ENCODE results near the gene EXOSC7.
"Not testable (repeated sequence)": the region's sequence is repeated elsewhere in the genome, so short reads cannot be mapped to it uniquely, and the experiment has no call there.

Gene EXOSC7

DNA sequence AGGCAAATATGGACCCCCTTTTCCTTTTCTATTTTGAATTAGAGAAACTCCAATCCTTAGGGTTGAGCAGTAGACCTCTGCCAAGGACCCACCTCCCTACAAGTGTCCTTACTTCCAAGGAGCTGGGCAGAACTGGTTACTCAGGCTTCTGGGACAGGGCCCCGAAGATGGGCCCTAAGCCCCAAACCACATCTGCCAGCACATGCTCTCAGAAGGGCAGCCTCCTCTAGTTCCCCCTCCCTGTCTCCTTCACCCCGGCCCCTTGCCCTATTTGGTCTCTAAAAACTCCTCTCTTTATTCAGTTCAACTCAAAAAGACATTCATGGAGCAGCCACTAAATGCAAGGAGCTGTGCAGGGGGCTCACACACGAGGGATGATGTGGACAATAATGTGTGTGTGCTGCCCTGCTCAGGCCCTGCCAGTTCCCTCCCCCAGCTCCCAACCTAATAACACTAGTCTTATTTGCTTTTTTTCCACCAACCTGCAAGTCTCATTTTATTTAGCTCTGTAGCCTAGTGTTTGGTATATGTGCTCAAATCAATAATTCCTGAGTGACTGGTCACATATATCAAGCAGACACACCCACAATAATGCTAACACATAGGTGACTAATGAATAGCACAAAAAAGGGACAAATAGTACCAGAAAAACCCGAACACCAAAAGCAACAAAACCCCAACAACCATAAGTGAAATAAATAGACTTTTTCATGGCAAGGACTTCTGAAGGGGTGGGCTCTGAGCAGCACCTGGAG, 12.3 kb upstream of the EXOSC7 start:
- DNase-seq: no peak

DNA sequence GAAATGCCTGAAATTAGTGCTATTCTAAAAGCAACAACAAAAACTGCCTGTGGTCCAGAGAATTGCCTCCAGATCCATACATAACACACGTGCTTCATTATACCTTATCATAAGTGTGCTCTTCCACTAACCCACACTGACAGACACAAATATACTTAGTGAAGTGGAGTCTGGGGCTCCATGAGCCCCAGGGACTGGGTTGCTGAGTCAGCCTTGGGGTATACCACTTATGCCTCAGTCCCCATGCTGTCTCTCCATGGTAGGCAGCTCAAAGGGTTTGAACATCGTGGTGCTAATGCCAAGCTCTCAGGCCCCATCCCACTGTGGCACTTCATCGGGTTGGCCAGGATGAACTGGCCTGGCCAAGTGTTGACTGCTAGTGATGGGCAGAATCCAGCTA, 10.9 kb upstream of the EXOSC7 start:
- no peak for DNase-seq

DNA sequence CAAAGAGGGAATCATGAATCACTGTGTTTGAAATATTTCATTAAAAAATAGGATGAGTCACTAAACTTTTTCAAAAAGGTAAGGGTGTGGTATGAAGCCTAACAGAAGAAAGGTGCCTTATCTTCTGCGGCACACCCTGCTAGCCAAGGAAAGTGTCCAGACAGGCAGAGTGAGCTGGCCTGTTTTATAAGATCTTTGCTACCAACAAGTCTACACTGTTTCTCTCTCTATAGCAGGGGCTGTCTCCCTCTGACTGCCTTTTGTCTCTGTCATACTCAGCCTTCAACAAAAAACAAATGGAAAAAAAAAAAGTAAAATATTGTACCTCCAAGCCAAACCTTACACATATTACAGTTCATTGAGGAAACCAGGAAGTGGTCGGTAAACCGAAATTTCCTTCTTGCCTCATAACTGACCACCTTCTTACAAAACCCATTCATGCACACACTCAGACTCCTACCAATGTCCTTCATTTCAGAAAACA, 9.2 kb upstream of the EXOSC7 start:
- no peak for DNase-seq

DNA sequence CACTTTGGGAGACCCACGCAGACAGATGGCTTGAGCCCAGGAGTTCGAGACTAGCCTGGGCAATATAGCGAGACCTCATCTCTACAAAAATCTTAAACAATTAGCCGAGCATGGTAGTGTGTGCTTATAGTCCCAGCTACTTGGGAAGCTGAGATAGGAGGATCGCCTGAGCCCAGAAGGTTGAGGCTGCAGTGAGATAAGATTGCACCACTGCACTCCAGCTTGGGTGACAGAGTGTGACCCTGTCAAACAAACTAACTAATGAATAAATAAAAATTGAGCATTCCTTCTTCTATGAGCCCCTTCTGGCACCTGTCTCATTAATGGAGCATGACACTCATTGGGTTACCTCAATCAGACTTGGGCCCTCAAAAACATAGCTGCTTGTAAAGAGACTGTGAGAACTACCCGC, 7.6 kb upstream of the EXOSC7 start:
- no peak for DNase-seq

DNA sequence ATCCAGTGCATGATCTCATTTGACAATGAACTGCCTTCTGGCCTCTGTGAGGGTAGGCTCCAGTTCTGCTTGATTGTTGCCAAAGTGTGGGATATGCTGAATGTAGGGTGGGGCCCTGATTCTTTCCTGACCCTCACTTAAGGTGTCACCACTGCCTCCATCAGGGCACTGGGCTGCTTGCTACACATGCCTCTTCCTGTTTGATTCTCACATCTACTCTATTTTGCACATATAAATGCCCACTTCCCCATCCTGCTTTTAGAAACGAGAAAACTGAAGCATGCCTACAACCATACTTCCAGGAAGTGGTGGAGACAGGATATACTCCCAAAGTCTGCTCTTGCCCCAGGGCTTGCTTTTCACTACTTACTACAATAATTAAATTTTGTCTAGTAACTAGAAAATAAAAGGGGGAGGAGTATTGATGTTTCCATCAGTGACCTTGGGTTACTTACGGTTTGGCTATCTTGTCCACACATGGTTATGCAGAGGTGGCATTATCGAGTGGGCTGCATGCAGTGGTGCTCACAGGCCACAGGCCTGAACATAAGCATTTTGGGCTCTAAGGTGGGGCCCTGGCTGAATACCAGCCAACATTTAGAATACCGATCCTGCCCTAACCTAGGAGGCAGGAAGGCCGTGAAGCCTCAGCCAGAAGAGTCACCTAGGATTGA, 6.8 kb upstream of the EXOSC7 start:
- no peak for DNase-seq

DNA sequence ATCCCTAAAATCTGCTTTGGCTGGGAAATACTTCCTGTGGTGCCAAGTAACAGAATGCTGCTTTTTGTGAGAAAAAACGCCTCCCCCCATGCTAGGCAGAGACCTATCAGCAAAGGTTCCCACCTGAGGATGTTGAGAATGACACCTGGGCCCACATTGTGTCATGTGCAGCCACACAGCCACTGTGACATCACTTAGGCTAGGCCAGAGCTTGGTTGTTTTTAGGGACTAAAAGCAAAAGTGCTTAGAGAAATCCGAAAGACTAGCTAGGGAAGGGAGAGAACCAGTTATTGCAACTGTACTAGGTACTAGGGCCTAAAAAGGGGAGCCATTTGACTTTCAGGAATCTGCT, 6.2 kb upstream of the EXOSC7 start:
- DNase-seq: no peak

DNA sequence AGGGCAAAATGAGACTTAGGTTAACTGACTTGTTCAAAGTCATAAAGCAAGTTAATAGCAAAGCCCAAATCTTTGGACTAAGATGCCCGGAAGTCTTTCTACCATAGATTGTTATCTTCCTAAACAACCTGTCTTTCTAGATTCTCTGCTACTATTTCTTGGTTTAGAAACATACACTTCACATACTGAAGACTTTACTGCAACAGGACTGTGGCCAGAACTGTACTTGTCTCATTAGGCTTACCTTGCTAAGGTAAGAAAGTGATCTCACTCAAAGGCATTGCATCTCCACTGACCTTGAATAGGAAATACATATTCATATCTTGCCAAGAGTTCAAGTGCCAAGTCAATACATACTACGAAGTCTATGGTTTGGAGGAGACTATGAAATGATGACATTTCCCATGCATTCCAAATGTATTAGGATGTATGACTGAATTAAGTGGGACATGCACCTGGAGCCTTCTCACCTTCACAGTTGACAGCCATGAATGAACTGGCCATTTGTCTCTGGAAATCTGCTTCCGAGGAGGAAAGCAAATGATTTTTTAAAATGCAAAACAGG, 5.0 kb upstream of the EXOSC7 start:
- DNase-seq: no peak

DNA sequence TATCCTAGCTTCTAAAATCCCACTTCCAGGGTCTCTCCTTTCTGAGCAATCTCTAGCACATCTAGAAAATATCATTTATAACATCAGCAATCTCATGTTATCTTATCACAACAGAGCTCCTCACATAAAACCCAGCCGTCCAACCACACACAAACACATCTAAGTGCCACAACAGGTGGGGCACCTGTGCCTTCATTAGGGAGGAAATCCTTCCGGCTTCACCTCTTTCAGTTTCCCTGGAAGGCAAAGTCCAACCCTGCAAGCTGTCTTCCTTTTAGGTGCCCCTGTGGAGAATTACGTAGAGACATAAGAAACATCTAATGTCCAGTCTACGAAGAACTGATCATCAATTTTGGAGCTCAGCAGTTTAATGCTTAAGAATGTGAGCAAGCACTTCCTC, 1.6 kb upstream of the EXOSC7 start:
- DNase-seq: no peak

DNA sequence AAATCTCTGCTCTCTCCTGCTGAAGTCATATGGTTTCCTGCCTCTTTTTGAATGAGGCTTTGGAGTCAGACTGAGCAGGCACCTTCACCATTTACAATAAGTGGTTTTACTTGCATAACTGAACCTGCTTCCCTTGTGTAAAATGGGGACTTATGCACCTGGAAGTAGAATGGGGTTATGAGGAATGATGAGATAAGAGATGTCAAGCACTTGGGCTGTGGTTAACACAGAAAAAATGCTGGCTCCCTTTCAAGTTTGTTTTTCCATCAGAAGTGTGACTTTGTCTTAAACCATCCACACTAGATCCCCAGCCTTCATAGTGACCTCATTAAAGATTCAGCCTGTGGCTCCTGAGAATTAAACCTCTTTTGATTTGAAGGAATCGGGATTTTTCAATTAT, 5.2 kb downstream of the EXOSC7 start:
- DNase-seq: no peak

DNA sequence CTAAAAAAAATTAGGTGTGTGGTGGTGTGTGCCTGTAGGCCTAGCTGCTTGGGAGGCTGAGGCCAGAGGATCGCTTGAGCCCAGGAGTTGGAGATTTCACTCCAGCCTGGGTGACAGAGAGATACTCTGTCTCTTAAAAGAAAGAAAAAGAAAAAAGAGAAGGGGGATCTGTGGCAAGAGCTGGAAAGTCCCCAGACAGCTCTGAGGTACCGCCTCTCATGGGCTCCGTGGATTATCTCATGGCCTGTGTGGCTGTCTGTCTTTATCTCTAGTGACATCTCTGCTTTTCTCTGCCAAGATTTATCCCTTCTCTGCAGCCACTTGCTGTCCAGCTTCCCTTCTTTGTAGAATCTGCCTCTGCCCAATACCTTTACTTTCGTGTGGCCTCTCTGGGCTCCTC, 5.7 kb downstream of the EXOSC7 start:
- no peak for DNase-seq

DNA sequence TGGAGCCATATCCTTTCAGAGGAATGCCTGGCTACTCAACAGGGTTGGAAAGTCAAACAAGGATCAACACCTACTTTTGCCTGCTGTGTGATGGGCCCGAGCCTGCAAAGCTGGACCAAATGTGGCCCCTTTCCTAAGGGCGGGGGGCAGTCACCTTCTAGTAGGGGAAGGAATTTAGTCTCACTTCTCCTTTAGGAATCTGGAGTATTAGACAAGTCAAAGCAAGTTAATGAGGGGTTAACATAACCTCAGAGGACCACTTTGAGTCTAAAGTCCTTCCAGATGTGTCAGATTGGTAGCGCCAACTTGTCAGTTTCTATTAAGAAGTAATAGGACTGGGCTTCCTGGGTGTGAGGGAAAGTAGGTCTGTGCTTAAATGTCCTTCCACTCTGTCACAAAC, 6.8 kb downstream of the EXOSC7 start:
- no peak for DNase-seq

DNA sequence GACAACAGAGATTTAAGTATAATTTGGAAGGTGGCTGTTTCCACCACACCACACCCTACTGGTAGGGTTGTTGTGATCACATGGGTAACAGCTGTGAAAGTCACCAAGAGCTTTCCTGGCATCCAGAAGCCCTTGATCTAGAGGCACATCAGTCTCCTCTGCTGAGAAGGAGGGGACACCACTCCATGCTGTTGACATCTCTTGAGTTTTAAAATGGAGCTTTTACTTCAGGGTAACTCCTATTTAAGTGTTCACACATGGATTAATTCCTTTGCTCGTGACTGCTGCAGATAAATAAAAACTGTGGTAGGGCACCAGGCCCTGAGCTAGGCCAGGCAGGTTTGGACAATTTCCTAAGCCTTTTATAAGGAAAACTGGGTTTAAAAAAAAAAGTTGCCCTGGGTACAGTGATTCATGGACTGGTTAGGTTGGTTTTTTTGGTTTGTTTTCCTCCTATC, 7.5 kb downstream of the EXOSC7 start:
- DNase-seq: no peak

DNA sequence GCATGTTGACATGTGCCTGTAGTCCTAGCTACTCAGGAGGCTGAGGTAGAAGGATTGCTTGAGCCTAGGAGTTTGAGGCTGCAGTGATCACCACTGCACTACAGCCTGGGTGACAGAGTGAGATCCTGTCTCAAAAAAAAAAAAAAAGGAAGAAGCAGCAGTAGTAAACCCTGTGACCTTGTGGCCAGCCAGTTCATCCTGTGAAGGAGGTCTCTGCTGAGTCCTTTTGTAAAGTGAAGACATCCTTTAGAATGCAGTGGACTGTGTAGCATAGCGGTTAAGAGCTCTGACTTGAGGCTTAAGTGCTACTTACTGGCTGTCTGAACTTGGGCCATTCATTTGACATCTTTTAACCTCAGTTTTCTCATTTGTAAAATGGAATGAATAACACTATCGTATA, 8.3 kb downstream of the EXOSC7 start:
- no peak for DNase-seq

DNA sequence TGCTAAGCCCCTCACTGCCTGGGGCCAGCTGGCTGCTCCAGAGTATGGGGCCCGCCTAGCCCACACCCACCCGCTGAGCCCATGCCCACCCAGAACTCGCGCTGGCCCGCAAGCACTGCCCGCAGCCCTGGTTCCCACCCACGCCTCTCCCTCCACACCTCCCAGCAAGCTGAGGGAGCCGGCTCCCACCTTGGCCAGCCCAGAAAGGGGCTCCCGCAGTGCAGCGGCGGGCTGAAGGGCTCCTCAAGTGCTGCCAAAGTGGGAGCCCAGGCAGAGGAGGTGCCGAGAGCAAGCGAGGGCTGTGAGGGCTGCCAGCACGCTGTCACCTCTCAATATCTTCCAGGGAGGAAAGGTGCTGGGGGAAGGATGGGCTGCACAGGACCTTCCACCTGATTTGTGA, 10.3 kb downstream of the EXOSC7 start:
- not testable (repeated sequence) for DNase-seq

DNA sequence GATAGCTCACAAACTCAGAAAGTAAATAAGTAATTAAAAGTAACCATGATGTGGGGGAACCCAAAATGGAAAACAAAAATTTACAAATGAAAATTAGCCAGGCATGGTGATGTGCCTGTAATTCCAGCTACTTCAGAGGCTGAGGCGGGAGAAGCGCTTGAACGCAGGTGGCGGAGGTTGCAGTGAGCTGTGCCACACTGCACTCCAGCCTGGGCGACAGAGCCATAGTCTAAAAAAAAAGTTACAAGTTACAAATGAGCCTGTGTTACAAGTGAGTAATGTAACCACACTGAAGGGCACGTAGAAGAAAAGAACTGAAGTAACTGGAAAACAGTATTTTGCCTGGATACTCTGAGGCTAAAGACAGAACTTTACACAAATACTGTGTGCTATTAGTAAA, 11.3 kb downstream of the EXOSC7 start:
- DNase-seq: no peak

DNA sequence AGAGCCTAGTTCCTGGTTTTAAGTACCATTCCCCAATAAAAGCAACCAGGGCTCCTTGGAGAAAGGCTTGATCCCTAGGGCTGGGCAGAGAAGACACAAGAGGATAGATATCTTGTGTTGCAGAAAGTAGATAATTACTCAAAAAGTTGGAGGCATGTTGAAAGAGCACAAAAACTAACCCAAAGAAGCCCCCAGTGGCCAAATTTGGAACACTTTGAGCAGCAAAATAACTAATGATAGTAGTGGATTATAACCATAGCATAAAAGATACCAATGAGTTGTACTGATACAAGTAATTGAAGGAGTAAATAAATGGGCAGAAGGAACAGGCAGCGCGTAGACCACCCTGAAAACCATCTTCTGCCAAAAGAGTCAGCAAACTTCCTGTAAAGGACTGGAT, 12.0 kb downstream of the EXOSC7 start:
- no peak for DNase-seq

DNA sequence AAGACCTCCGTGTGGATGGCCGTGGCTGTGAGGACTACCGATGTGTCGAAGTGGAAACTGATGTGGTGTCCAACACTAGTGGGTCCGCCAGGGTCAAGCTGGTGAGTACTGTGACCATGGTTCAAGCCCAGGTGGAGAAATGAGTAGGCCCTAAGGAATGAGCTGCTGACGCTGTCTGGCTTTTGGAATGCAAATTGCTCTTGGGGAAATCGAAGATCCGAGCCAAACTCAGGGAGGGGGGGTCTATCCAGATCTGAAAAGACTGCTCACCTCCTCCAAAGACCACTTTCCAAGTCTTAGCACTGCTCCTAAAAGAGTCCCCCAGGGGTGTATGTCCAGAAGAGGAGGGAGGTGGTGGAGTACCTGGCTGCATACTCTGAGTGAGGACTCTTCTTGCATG, 13.1 kb downstream of the EXOSC7 start:
- no peak for DNase-seq

DNA sequence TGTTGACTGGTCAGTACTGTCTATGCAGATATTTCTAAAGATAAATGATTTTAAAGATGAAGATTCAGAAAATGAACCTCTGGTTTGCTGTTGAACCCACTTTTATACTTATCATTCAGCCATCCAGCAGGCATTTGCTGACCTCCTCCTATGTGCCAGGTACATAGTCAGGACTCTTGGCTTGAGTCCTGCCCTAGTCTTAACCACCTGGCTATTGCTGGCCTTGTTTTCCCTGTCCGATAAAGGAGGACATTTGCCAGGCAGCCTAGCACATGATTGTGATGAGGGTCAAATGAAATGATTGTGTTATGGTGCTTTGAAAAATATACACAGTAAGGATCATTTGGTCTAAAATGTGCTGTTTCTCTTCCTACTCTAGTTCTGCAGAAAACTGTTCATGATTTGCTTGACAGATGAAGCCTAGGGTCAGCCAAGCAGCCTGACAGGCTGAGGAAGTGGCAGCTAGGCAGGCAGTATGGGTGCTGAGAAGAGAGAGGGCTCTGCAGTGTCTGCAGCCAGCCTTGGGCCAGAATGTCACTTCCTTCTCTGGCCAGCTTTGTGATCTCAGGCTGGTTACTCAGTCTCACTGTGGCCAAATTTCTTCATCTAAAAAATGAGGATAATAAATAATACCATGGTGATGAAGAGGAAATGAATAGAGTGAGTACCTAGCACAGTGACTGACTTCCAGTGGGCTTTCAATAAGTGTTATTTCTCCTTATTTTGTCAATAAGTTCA, 13.8 kb downstream of the EXOSC7 start:
- DNase-seq: no peak

DNA sequence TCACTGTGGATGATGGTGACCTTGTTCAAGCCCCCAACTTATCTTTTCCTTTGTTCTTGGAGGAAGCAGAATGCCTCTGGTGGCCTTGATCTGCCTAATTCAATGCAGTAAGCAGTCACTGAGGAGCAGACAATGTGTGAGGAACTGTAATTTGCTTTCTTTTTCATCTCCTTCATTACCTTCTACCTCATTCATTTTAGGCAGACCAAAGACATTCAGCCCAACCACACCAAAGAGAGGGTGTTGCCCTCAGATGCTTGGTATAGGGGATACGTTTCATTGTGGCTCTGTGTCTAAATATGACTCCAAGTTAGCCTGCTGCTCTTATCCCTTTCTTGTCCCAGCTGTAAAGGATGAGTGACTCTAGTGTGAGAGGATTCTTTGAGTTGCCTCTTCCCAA, 15.3 kb downstream of the EXOSC7 start:
- no peak for DNase-seq

DNA sequence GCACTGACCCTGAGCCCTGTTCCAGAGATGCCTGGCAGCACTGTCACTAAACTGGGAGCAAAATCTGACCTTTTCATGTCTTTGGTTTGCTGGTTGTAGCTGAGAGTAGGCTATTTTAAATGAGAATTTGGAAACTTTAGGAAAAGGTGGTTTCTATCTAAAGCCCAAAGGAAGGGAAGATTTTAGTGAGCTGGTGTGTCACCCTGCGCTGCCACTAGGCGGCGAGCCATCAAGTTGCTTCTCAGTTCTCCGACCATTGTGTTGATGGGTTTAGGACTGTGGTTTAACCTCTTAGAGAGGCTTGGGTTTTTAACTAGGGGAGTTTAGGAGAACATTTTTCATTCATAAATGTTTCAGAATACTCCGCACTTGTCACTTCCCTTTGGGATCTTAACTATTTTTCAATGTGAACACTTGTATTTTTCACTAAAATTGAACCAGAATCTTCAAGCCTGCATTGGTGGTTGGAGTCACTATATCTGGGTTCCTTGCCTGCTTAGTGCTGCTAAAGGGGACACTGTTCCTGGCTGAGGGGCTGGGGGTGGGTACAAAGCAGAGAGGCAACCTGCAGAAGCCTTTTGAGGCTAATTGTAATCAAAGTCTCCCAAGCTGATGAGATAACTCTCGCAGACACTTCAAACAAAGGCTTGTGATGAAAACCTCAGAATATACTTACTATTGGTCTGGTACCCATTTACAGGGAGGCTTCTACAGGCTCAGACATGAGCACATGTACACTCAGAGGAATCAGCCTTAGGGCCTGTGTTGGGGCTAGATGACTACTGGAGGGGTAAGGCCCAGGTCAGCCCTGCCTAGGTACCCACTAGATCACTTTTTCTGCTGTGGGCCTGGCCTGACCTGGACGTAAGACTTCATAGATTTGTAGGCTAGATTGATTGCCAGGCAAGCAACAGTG, 16.8 kb downstream of the EXOSC7 start:
- no peak for DNase-seq

DNA sequence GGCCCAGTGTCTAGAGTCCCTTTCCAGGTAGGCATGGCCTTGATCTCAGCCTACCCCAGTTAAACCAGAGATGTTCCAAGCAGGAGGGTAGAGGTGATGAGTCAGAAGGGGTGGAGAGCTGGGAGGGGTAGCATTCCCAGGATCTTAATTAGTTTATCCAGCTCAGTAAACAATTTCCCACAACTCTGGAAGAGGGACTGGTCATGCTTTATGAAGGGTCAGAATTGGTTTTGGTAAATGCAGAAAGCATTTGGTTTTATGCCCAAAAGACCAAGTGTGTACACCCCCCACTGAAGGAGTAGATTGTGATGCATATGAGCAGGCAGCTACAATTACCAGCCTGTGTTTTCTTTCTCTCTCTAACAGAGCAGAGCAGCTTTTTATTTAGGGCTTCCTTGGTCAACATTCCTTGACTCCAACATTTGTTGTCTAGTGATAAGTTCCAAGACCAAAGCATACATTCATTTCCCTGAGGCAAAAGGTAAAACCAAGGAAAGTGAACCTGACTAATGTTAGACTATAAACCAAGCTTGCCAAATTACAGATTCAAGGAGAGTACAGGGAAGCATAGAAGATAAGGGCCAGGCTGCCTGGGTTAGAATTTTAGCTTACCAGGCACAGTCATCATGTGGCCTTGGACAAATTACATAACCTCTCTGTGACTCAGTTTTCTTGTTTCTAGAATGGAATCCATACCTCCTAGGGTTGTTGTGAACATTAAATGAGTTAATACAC, 17.6 kb downstream of the EXOSC7 start:
- no peak for DNase-seq

All from femur (tissue), 1 donor.